H9 (cell line): Measurements from ENCODE around the gene QSOX1. TPM values are rescaled to one million over a fixed set of nuclear protein-coding genes. Genes with fewer than 3 reads are reported as not detected.

ENCODE experiments used
- DNase-seq: peaks from one replicate; pipeline ENCODE4 v3.0.0-alpha.2; 2017
- H2AFZ ChIP-seq: one replicate; pipeline ENCODE4 v1.6.1; 2013; ENCODE audit warnings: mild to moderate bottlenecking, low read length, control low read depth, moderate library complexity
- H2AK5ac ChIP-seq: 2 replicates; pipeline ENCODE4 v1.6.1; 2013; ENCODE audit warnings: low read length, control low read depth, mixed read lengths; ENCODE audit not compliant: insufficient read length
- H2BK120ac ChIP-seq: one replicate; pipeline ENCODE4 v1.6.1; 2013; ENCODE audit warnings: low read depth, mild to moderate bottlenecking, low read length, control low read depth, inconsistent platforms; ENCODE audit not compliant: poor library complexity, severe bottlenecking
- H2BK12ac ChIP-seq: 2 replicates; pipeline ENCODE4 v1.6.1; 2013; ENCODE audit warnings: low read length, control low read depth, mixed read lengths, low read depth; ENCODE audit not compliant: insufficient read length
- H2BK15ac ChIP-seq: 2 replicates; pipeline ENCODE4 v1.6.1; 2013; ENCODE audit warnings: low read depth, low read length, control low read depth
- H2BK20ac ChIP-seq: one replicate; pipeline ENCODE4 v1.6.1; 2013; ENCODE audit warnings: low read depth, mild to moderate bottlenecking, low read length, control low read depth, inconsistent platforms; ENCODE audit not compliant: poor library complexity, severe bottlenecking
- H2BK5ac ChIP-seq: 2 replicates; pipeline ENCODE4 v1.6.1; 2013; ENCODE audit warnings: low read length, control low read depth, mixed read lengths; ENCODE audit not compliant: insufficient read length
- H3K14ac ChIP-seq: 2 replicates; pipeline ENCODE4 v1.6.1; 2013; ENCODE audit warnings: low read length, control low read depth; ENCODE audit not compliant: insufficient read depth
- H3K18ac ChIP-seq: 2 replicates; pipeline ENCODE4 v1.6.1; 2013; ENCODE audit warnings: low read depth, mild to moderate bottlenecking, mixed read lengths, low read length, control low read depth; ENCODE audit not compliant: insufficient read length
- H3K23ac ChIP-seq: 2 replicates; pipeline ENCODE4 v1.6.1; 2013; ENCODE audit warnings: low read length, control low read depth, mixed read lengths, low read depth; ENCODE audit not compliant: insufficient read length
- H3K23me2 ChIP-seq: 2 replicates; pipeline ENCODE4 v1.6.1; 2013; ENCODE audit warnings: low read depth, mild to moderate bottlenecking, mixed read lengths, low read length, control low read depth; ENCODE audit not compliant: insufficient read length, poor library complexity, severe bottlenecking
- H3K27ac ChIP-seq: 2 replicates; pipeline ENCODE4 v1.5.1; 2013; ENCODE audit warnings: low read length, control low read depth, mixed read lengths, low read depth; ENCODE audit not compliant: insufficient read length
- H3K27me3 ChIP-seq: 2 replicates; pipeline ENCODE4 v1.6.1; 2013; ENCODE audit warnings: low read length, control low read depth, inconsistent platforms; ENCODE audit not compliant: insufficient read depth
- H3K4ac ChIP-seq: 2 replicates; pipeline ENCODE4 v1.6.1; 2013; ENCODE audit warnings: low read depth, mild to moderate bottlenecking, control low read depth, inconsistent platforms, low read length, moderate library complexity
- H3K4me1 ChIP-seq: 2 replicates; pipeline ENCODE4 v1.6.1; 2013; ENCODE audit warnings: low read length, control low read depth, inconsistent platforms; ENCODE audit not compliant: insufficient read depth
- H3K4me2 ChIP-seq: 2 replicates; pipeline ENCODE4 v1.6.1; 2013; ENCODE audit warnings: low read length, control low read depth, mixed read lengths; ENCODE audit not compliant: insufficient read length, insufficient read depth
- H3K56ac ChIP-seq: 2 replicates; pipeline ENCODE4 v1.6.1; 2013; ENCODE audit warnings: low read depth, mild to moderate bottlenecking, mixed read lengths, low read length, control low read depth; ENCODE audit not compliant: insufficient read length
- H3K79me1 ChIP-seq: 2 replicates; pipeline ENCODE4 v1.6.1; 2013; ENCODE audit warnings: low read depth, mild to moderate bottlenecking, moderate library complexity, low read length, control low read depth, inconsistent platforms; ENCODE audit not compliant: insufficient read depth, poor library complexity, severe bottlenecking
- H3K79me2 ChIP-seq: 2 replicates; pipeline ENCODE4 v1.6.1; 2013; ENCODE audit warnings: low read length, control low read depth, inconsistent platforms; ENCODE audit not compliant: insufficient read depth
- H3K9ac ChIP-seq: 2 replicates; pipeline ENCODE4 v1.6.1; 2013; ENCODE audit warnings: low read length, control low read depth, mixed read lengths; ENCODE audit not compliant: insufficient read length; ENCODE audit errors: extremely low read depth
- H3K9me3 ChIP-seq: one replicate; pipeline ENCODE4 v1.6.1; 2013; ENCODE audit warnings: low read depth, low read length, inconsistent platforms; ENCODE audit not compliant: control insufficient read depth
- H3T11ph ChIP-seq: one replicate; pipeline ENCODE4 v1.6.1; 2013; ENCODE audit warnings: mild to moderate bottlenecking, low read length, control low read depth, inconsistent platforms
- H4K20me1 ChIP-seq: one replicate; pipeline ENCODE4 v1.6.1; 2013; ENCODE audit not compliant: control insufficient read depth, insufficient read length, insufficient read depth
- H4K5ac ChIP-seq: 2 replicates; pipeline ENCODE4 v1.6.1; 2013; ENCODE audit warnings: low read depth, mild to moderate bottlenecking, mixed read lengths, low read length, control low read depth; ENCODE audit not compliant: insufficient read length
- H4K8ac ChIP-seq: replicated peaks from 2 replicates; pipeline ENCODE4 v1.6.1; 2013; ENCODE audit warnings: low read length, control low read depth, mixed read lengths, low read depth; ENCODE audit not compliant: insufficient read length
- H4K91ac ChIP-seq: 2 replicates; pipeline ENCODE4 v1.6.1; 2013; ENCODE audit warnings: low read depth, mild to moderate bottlenecking, moderate library complexity, mixed read lengths, low read length, control low read depth; ENCODE audit not compliant: insufficient read length
- H3K27ac Mint-ChIP-seq, 3 experiments: 2 replicates in 2 of 3; 3 replicates in 1 of 3; pipeline ENCODE4 v1.8.0; 2020 to 2021; ENCODE audit warnings: mixed read lengths in 3 of 3, mild to moderate bottlenecking in 1 of 3, moderate library complexity in 1 of 3
- H3K27me3 Mint-ChIP-seq: 2 replicates; pipeline ENCODE4 v1.8.0; 2021; ENCODE audit warnings: low read depth, mild to moderate bottlenecking, moderate library complexity, mixed read lengths
- H3K36me3 Mint-ChIP-seq, 3 experiments: 2 replicates in 2 of 3; 3 replicates in 1 of 3; pipeline ENCODE4 v1.8.0; 2020 to 2021; ENCODE audit warnings: low read depth in 3 of 3, mixed read lengths in 3 of 3; ENCODE audit not compliant: insufficient read depth in 1 of 3
- H3K4me1 Mint-ChIP-seq, 2 experiments: 2 replicates each; pipeline ENCODE4 v1.8.0; 2020; ENCODE audit warnings: mixed read lengths in 2 of 2
- H3K4me3 Mint-ChIP-seq, 2 experiments: 2 replicates in 1 of 2; 3 replicates in 1 of 2; pipeline ENCODE4 v1.8.0; 2020 to 2021; ENCODE audit warnings: mild to moderate bottlenecking in 2 of 2, mixed read lengths in 2 of 2, moderate library complexity in 1 of 2
- H3K9me3 Mint-ChIP-seq, 2 experiments: 2 replicates in 1 of 2; 3 replicates in 1 of 2; pipeline ENCODE4 v1.8.0; 2020; ENCODE audit warnings: mild to moderate bottlenecking in 2 of 2, mixed read lengths in 2 of 2, moderate library complexity in 1 of 2
- WGBS: extraction: QIAGEN DNeasy Blood & Tissue Kit; methylation state at CpG from one replicate; pipeline ENCODE4 v1.1.7; 2013; ENCODE audit warnings: missing lambda C conversion rate, low lambda C conversion rate, mixed read lengths; ENCODE audit not compliant: insufficient read length; ENCODE audit errors: extremely low coverage; 5-methylcytosine and 5-hydroxymethylcytosine counted together
- total RNA-seq: library from RNA; stranded (reverse); gene quantifications from 2 replicates; pipeline ENCODE4 v1.2.1, GENCODE V29; 2021
- TF ChIP-seq, protein P1 (sequence below): fragments of 200-600 bp; sonication (generic); conservative IDR thresholded peaks from 3 replicates; pipeline ENCODE4 v1.8.0; 2021; ENCODE audit warnings: antibody characterized with exemption, mild to moderate bottlenecking

Gene QSOX1
- total RNA-seq, 1 experiment from 2014 or later: 79.2 TPM

- no peak overlapping the region for H3K27ac ChIP-seq
- H3K79me1 ChIP-seq: no peaks in the 10 kb centered on the region
- H3T11ph ChIP-seq: no peak overlapping the region
- Mint-ChIP-seq H3K4me1 (peaks cover 11 to 26% of the 10 kb centered on the region in 2 experiments), H3K27ac (no peak overlapping the region), H3K36me3 (peaks cover 0 to 2% (median 0%) of the 10 kb centered on the region in 3 experiments; a peak in 1 of 7 replicates), H3K9me3 (peaks cover 3 to 5% of the 10 kb centered on the region in 2 experiments; a peak in 3 of 5 replicates), H3K4me3 (no peak overlapping the region; a peak in 1 of 5 replicates), H3K27me3 (peaks cover 84% of the 10 kb centered on the region)
- no peak overlapping the region for H4K91ac ChIP-seq
- H2BK120ac ChIP-seq: no peak overlapping the region
- no peak overlapping the region for H3K56ac ChIP-seq
- no peak for DNase-seq
- no peak overlapping the region for H4K8ac ChIP-seq
- H2BK12ac ChIP-seq: no peak overlapping the region
- H2BK20ac ChIP-seq: no peak overlapping the region
- no peak overlapping the region for H2AFZ ChIP-seq
- H2BK5ac ChIP-seq: no peak overlapping the region
- no peak overlapping the region for H3K4me2 ChIP-seq
- H3K4me1 ChIP-seq: 0 out of 2 replicates have a peak, but pooled peaks cover 4% of the 10 kb centered on the region
- H3K18ac ChIP-seq: no peak overlapping the region
- H2AK5ac ChIP-seq: no peak overlapping the region
- H3K27me3 ChIP-seq: peaks cover 16% of the 10 kb centered on the region
- no peak overlapping the region for H3K14ac ChIP-seq
- TF ChIP-seq, protein P1, sequence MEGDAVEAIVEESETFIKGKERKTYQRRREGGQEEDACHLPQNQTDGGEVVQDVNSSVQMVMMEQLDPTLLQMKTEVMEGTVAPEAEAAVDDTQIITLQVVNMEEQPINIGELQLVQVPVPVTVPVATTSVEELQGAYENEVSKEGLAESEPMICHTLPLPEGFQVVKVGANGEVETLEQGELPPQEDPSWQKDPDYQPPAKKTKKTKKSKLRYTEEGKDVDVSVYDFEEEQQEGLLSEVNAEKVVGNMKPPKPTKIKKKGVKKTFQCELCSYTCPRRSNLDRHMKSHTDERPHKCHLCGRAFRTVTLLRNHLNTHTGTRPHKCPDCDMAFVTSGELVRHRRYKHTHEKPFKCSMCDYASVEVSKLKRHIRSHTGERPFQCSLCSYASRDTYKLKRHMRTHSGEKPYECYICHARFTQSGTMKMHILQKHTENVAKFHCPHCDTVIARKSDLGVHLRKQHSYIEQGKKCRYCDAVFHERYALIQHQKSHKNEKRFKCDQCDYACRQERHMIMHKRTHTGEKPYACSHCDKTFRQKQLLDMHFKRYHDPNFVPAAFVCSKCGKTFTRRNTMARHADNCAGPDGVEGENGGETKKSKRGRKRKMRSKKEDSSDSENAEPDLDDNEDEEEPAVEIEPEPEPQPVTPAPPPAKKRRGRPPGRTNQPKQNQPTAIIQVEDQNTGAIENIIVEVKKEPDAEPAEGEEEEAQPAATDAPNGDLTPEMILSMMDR: no peak
- H4K5ac ChIP-seq: no peak overlapping the region
- no peaks in the 10 kb centered on the region for H4K20me1 ChIP-seq
- H3K23ac ChIP-seq: no peak overlapping the region
- no peaks in the 10 kb centered on the region for H3K23me2 ChIP-seq
- H3K9ac ChIP-seq: no peak overlapping the region
- WGBS: no CpG with 5 or more reads among the region's 5 CpGs
- no peaks in the 10 kb centered on the region for H3K79me2 ChIP-seq
- no peak overlapping the region for H2BK15ac ChIP-seq
- H3K9me3 ChIP-seq: no peaks in the 10 kb centered on the region
- no peak overlapping the region for H3K4ac ChIP-seq
Measured at GRCh38 chr1:180224902-180225301, 70.2 kb downstream of the QSOX1 start.
